ENCODE measurements around the gene KRTAP19-2. TPM values are rescaled to one million over a fixed set of nuclear protein-coding genes. Genes with fewer than 3 reads are reported as not detected.
"Not testable (repeated sequence)": the region's sequence is repeated elsewhere in the genome, so short reads cannot be mapped to it uniquely, and the experiment has no call there.

KRTAP19-2 gene, protein sequence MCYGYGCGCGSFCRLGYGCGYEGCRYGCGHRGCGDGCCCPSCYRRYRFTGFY
- not detected for total RNA-seq

DNA sequence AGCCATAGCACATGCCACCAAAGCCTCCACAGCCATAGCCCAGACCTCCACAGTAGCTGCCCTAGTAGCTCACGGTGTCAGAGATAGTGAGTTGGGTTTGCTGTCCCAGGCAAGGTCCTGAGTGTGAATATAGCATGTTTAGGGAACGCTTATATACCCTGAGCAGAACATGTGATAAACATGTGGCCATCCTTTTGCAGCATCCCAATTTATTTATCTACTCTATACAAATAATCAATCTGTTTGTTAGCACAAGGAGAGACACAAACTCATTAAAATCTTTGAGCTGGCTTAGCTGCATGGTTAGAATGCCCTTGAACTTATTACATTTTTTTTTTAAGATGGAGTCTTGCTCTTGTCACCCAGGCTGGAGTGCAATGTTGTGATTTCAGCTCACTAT, at the start of gene KRTAP19-2:
KRTAP19-2 (minus strand) TSS at position 101 of the 400 bp plus-strand sequence; CDS start at position 13, 88 bp downstream.
- ATAC-seq (no peak), DNase-seq (ENCODE audit: low spot score) (no peak)
- Mint-ChIP-seq H3K36me3 (no peaks in the 10 kb centered on the region), H3K9me3 (peaks cover 13% of the 10 kb centered on the region), H3K4me3 (no peak within 1 kb of the TSS), H3K27me3 (no peaks in the 10 kb centered on the region), H3K27ac (no peak within 1 kb of the TSS), H3K4me1 (ENCODE audit: low read depth in 2 of 2) (no peaks in the 10 kb centered on the region)

DNA sequence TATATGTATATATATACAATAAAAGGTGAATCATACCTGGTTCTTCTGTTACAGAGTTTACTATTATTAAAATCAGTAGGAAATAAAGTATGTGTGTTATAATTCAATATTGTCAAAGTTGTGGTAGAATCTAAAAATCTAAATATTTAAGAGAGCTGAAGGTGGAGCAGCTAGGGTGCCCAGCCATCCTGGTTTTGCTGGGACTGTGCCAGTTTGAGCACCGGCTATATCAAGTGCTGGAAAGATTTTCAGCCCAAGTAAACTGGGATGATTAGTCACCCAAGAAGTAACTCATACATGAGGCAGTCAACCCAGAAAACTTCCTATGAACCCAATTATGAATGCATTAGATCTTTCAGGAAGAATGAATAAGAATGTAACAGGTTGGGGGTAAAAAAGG, 31.6 kb upstream of the KRTAP19-2 start:
- Mint-ChIP-seq H3K4me3 (no peak overlapping the region), H3K9me3 (peaks cover 12% of the 10 kb centered on the region), H3K36me3 (no peaks in the 10 kb centered on the region), H3K27me3 (no peaks in the 10 kb centered on the region), H3K27ac (no peak overlapping the region), H3K4me1 (ENCODE audit: low read depth in 2 of 2) (no peaks in the 10 kb centered on the region)
- DNase-seq (ENCODE audit: low spot score) (no peak), ATAC-seq (no peak)

DNA sequence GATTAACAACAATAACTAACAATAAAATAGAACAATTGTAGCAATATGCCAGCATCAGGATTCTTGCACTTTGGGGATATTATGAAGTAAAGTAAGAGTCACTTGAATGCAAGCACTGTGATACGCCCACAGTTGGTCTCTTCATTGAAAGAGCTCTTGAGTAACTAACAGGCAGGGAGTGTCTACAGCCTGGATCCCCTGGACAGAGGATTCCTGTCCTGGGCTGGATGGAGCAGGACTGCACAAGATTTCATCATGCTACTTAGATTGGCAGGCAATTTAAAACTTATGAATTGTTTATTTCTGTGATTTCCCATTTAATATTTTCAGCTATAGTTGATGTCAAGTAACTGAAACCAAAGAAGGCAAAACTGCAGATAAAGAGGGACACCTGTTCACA, 28.4 kb upstream of the KRTAP19-2 start:
- H3K4me1 Mint-ChIP-seq (ENCODE audit: low read depth in 2 of 2), result no peaks in the 10 kb centered on the region
- H3K36me3 Mint-ChIP-seq, result no peaks in the 10 kb centered on the region
- no peaks in the 10 kb centered on the region for H3K27me3 Mint-ChIP-seq
- DNase-seq (ENCODE audit: low spot score) (no peak), ATAC-seq (no peak)
- no peak overlapping the region for H3K27ac Mint-ChIP-seq
- peaks cover 12% of the 10 kb centered on the region for H3K9me3 Mint-ChIP-seq
- no peak overlapping the region for H3K4me3 Mint-ChIP-seq

DNA sequence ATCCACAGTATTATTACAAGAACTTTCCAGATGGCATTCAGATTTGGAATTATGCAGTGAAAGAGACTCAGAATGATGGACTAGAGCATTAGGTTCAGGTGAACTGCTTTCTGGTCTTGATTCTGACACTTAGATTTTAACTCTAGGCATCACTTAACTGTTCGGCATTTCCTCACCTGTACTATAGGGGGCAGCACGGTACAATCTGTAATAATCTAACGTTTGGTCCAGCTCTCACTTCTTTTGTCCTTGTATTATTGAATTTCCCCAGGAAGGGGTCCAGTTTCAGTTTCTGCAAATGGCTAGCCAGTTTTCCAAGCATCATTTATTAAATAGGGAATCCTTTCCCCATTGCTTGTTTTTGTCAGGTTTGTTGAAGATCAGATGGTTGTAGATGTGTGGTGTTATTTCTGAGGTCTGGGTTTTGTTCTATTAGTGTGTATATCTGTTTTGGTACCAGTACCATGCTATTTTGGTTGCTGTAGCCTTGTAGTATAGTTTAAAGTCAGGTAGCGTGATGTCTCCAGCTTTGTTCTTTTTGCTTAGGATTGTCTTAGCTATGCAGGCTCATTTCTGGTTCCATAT, 18.5 kb upstream of the KRTAP19-2 start:
- DNase-seq (ENCODE audit: low spot score); H3K36me3 Mint-ChIP-seq; ATAC-seq; H3K27me3 Mint-ChIP-seq; H3K4me1 Mint-ChIP-seq (ENCODE audit: low read depth in 2 of 2); H3K4me3 Mint-ChIP-seq; H3K27ac Mint-ChIP-seq: not testable (repeated sequence)
- peaks cover 11% of the 10 kb centered on the region for H3K9me3 Mint-ChIP-seq

DNA sequence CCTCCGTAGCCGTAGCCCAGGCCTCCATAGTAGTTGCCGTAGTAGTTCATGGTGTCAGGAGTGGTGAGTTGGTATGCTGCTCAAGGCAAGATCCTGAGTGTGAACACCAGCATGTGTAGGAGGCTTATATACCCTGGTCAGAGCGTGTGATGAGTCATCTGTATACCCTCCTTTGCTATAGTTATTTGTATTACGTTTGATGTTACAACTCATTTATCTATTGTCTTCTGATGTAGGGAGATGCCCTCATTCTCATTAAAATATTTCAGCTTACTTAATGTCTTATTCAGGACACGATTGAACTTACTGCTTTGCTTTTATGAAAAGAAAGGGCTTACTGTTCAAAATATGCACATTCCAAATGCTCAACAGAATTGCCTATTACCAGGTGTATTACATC, 14.8 kb upstream of the KRTAP19-2 start, which contains the start of gene KRTAP19-5:
KRTAP19-5 (minus strand) TSS at position 101 of the 400 bp plus-strand sequence; CDS start at position 50, 51 bp downstream.
- Mint-ChIP-seq H3K4me1 (ENCODE audit: low read depth in 2 of 2) (no peaks in the 10 kb centered on the region), H3K27ac (no peak within 1 kb of the TSS), H3K27me3 (no peaks in the 10 kb centered on the region), H3K4me3 (no peak within 1 kb of the TSS), H3K36me3 (no peaks in the 10 kb centered on the region), H3K9me3 (peaks cover 9% of the 10 kb centered on the region)
- DNase-seq (ENCODE audit: low spot score) (no peak), ATAC-seq (no peak)

DNA sequence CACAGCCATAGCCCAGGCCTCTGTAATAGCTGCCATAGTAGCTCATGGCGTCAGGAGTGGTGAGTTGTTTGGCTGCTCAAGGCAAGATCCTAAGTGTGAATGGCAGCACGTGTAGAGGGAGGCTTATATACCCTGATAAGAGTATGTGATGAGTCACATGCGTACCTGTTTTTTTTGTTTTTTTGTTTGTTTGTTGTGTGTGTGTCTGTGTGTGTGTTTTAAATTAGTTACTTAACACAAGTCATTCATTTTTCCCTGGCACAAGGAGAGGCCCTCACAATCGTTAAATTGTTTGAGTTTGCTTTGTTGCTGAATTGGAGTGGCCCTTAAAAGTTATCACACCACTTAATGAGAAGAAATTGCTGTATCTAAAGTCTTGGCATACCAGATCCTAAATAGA, 9.8 kb upstream of the KRTAP19-2 start, which contains the start of gene KRTAP19-4:
KRTAP19-4 (minus strand) TSS at position 101 of the 400 bp plus-strand sequence; CDS start at position 46, 55 bp downstream.
- Mint-ChIP-seq H3K27me3 (no peaks in the 10 kb centered on the region), H3K36me3 (no peaks in the 10 kb centered on the region), H3K4me1 (ENCODE audit: low read depth in 2 of 2) (no peaks in the 10 kb centered on the region), H3K4me3 (no peak within 1 kb of the TSS), H3K27ac (no peak within 1 kb of the TSS), H3K9me3 (peaks cover 8% of the 10 kb centered on the region)
- no peak for DNase-seq (ENCODE audit: low spot score)
- no peak for ATAC-seq

DNA sequence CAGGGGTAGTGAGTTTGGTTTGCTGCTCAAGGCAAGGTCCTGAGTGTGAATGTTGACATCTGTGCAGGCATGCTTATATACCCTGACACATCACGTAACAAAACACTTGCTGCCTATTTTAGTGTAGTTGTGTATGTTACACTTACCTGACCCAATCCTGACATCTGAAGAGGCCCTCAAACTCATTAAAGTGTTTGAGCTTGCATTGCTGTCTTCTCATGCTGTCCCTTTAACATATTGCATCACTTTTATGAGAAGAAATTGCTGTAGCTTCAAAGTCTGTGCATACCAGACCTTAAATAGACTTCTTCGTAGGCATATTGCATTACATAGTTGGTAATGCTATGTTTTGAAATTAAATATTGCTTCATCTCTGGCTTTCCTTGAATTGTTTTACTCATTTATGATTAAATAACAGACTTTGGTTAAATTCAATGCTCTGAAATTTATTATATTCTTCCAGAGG, 4.8 kb upstream of the KRTAP19-2 start, which contains the start of gene KRTAP19-3:
KRTAP19-3 (minus strand) TSS at position 51 of the 466 bp plus-strand sequence. CDS start 56 bp downstream, outside the sequence.
- no peaks in the 10 kb centered on the region for H3K4me1 Mint-ChIP-seq (ENCODE audit: low read depth in 2 of 2)
- ATAC-seq (no peak), DNase-seq (ENCODE audit: low spot score) (no peak)
- H3K36me3 Mint-ChIP-seq, result no peaks in the 10 kb centered on the region
- no peak within 1 kb of the TSS for H3K27ac Mint-ChIP-seq
- H3K9me3 Mint-ChIP-seq, result peaks cover 7% of the 10 kb centered on the region
- H3K27me3 Mint-ChIP-seq, result no peaks in the 10 kb centered on the region
- no peak within 1 kb of the TSS for H3K4me3 Mint-ChIP-seq

DNA sequence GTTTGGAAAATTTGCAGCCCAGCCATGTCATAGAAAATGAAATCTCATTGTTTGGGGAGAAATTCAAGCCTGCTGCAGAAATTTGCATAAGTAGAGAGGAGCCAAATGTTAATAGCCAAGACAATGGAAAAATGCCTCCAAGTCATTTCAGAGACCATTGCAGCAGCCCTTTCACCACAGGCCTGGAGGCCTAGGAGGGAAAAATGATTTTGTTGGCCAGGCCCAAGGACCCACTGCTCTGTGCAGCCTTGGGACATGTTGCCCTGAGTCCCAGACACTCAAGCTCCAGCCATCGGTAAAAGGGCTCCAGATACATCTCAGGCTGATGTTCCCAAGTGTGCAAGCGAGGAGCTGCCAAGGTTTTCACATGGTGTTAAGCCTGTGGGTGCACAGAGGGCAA, 1.1 kb downstream of the KRTAP19-2 start:
- Mint-ChIP-seq H3K9me3 (peaks cover 18% of the 10 kb centered on the region), H3K4me3 (no peak overlapping the region), H3K27ac (no peak overlapping the region), H3K4me1 (ENCODE audit: low read depth in 2 of 2) (no peaks in the 10 kb centered on the region), H3K36me3 (no peaks in the 10 kb centered on the region), H3K27me3 (no peaks in the 10 kb centered on the region)
- DNase-seq (ENCODE audit: low spot score) (no peak), ATAC-seq (no peak)

DNA sequence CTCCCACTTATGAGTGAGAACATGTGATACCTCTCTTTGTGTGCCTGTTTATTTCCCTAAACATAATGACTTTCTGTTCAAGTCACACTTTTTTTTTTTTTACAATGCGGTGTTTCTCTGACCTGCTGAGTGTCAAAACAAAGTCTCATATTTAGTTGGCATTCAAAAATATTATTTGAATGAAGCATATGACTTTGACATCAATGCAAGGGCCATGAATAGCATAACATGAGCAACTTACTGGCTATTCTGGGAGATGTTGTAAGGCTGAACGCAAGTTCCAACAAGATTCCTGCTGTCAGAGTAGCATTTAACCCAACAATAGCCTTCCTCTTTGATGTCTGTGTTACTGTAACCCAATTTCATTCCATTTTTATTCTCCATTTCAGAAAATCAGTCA, 5.1 kb downstream of the KRTAP19-2 start:
- no peak overlapping the region for H3K27ac Mint-ChIP-seq
- no peaks in the 10 kb centered on the region for H3K4me1 Mint-ChIP-seq (ENCODE audit: low read depth in 2 of 2)
- no peak overlapping the region for H3K4me3 Mint-ChIP-seq
- no peaks in the 10 kb centered on the region for H3K36me3 Mint-ChIP-seq
- ATAC-seq (no peak), DNase-seq (ENCODE audit: low spot score) (no peak)
- H3K9me3 Mint-ChIP-seq, result peaks cover 19% of the 10 kb centered on the region
- H3K27me3 Mint-ChIP-seq, result no peaks in the 10 kb centered on the region

DNA sequence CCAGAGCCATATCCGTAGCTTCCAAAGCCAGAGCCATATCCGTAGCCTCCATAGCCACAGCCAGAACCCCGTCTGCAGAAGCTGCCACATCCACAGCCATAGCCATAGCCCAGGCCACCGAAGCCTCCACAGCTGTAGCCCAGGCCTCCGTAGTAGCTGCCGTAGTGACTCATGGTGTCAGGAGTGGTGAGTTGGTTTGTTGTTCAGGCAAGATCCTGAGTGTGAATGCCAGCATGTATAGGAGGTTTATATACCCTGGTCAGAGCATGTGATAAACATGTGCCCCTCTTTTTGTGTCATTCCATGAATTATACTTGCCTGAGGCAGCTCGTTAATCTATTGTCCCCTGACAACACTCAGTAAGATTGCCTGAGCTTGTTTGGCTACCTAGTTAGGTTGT, 7.1 kb downstream of the KRTAP19-2 start, which contains the start of gene KRTAP19-1:
KRTAP19-1 (minus strand) TSS at position 223 of the 400 bp plus-strand sequence; CDS start at position 173, 50 bp downstream.
- no peak within 1 kb of the TSS for H3K27ac Mint-ChIP-seq
- H3K4me1 Mint-ChIP-seq (ENCODE audit: low read depth in 2 of 2), result no peaks in the 10 kb centered on the region
- no peak for ATAC-seq
- no peak for DNase-seq (ENCODE audit: low spot score)
- H3K4me3 Mint-ChIP-seq, result no peak within 1 kb of the TSS
- H3K9me3 Mint-ChIP-seq, result peaks cover 17% of the 10 kb centered on the region
- no peaks in the 10 kb centered on the region for H3K36me3 Mint-ChIP-seq
- no peaks in the 10 kb centered on the region for H3K27me3 Mint-ChIP-seq

DNA sequence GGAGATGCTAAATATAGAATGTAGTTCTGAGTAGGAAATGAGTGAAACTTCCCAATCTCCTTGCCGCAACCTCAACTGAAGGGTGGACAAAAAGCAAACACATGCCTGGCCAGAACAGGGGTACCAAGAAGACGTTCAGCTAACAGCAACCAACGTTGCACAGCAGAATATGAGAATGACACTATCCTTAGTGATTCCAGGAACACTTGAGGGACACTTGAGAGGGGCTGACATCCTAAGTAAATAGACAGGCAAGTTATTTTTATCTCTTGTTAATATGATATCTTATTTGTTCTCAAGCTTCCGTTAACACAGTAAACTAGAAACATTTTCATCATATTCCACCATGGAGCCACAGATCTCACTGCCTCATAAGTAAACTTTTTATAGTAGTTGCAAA, 8.0 kb downstream of the KRTAP19-2 start:
- no peaks in the 10 kb centered on the region for H3K27me3 Mint-ChIP-seq
- no peaks in the 10 kb centered on the region for H3K36me3 Mint-ChIP-seq
- no peaks in the 10 kb centered on the region for H3K4me1 Mint-ChIP-seq (ENCODE audit: low read depth in 2 of 2)
- DNase-seq (ENCODE audit: low spot score) (no peak), ATAC-seq (no peak)
- peaks cover 13% of the 10 kb centered on the region for H3K9me3 Mint-ChIP-seq
- no peak overlapping the region for H3K4me3 Mint-ChIP-seq
- no peak overlapping the region for H3K27ac Mint-ChIP-seq

DNA sequence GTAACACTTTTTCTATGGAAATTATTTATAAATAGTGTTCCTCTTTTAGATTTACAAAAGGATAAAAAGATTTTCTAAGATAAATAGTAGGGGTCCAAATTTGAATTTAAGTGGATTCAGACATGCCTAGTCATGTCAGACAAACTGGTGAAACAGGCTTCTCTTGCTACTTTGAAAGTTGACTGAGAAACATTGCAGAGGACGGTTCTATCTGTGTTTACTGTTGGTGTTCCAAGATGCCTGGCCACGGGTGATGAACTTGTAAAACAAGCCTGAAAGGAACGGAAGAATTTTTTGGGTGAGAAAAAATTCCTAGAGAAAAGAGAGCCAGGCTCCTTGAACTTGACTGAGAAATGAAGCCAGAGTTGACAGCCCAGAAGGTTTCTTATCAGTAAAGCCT, 9.2 kb downstream of the KRTAP19-2 start:
- no peak for ATAC-seq
- Mint-ChIP-seq H3K9me3 (peaks cover 13% of the 10 kb centered on the region), H3K27ac (no peak overlapping the region)

DNA sequence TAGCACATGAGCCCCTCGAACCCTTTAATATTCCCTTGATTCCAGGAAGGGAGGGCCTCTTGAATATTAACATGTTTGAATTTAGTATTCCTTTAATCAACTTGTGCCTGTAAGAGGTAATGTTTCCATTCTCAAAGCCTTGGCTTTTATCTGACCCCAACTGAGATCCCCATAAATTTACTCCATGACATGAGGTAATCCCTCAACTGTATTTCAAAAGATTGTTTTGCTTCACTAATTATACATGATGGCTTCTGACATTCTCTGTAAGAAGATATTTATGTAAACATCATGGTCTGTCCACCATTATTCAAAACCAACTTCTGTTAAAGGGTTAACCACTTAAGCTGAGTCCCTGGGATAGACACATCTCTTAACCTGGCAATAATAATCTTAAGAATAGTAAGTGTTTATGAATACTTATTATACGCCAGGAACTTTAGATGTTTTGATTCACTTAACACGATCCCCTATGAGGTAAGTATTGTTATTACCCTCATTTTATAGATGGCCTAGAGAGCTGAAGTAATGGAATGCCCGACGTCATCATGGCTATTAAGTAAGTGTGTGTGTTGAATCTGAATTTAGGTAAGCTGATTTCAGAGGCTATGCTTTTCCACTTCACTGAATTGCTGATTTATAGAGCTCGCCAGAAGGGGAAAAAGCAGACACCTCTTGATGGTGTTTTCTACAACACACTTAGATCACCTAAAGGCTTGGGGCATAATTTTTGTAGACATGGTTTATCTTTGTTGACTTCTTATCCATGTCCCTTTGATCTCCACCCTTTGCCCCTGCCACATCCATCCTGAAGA, 18.1 kb downstream of the KRTAP19-2 start:
- Mint-ChIP-seq H3K9me3 (peaks cover 13% of the 10 kb centered on the region), H3K36me3 (no peaks in the 10 kb centered on the region), H3K27me3 (no peaks in the 10 kb centered on the region), H3K27ac (no peak overlapping the region), H3K4me1 (ENCODE audit: low read depth in 2 of 2) (no peaks in the 10 kb centered on the region), H3K4me3 (no peak overlapping the region)
- ATAC-seq (no peak), DNase-seq (ENCODE audit: low spot score) (no peak)

More for the DNA sequence above, 9.2 kb downstream of the KRTAP19-2 start:
- no peaks in the 10 kb centered on the region for H3K27me3 Mint-ChIP-seq
- DNase-seq (ENCODE audit: low spot score), result no peak
- no peaks in the 10 kb centered on the region for H3K4me1 Mint-ChIP-seq (ENCODE audit: low read depth in 2 of 2)
- no peaks in the 10 kb centered on the region for H3K36me3 Mint-ChIP-seq
- no peak overlapping the region for H3K4me3 Mint-ChIP-seq

DNA sequence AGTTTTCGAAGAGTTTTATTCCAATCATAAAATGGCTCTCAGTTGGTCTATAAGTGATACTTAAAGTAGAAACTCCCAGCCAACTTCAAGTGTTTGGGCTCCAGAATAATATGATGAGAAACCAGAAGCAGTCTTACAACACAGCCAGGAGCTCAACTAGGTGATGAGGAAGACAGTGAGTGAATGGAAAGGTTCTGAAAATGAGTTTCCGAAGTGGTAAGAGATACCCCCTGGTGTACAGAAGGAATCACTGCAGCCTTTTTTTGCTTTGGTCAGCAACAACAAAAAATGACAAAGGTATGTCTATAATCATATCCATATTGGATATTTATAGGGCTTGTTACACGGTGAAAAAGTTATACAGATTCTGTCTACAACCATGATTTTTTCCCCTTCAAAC, 23.5 kb downstream of the KRTAP19-2 start:
- no peak for DNase-seq (ENCODE audit: low spot score)
- no peak overlapping the region for H3K4me3 Mint-ChIP-seq
- H3K27ac Mint-ChIP-seq, result no peak overlapping the region
- peaks cover 7% of the 10 kb centered on the region for H3K9me3 Mint-ChIP-seq
- H3K4me1 Mint-ChIP-seq (ENCODE audit: low read depth in 2 of 2), result no peaks in the 10 kb centered on the region
- no peak for ATAC-seq
- H3K36me3 Mint-ChIP-seq, result no peaks in the 10 kb centered on the region
- H3K27me3 Mint-ChIP-seq, result no peaks in the 10 kb centered on the region
